DOHH2 (cell line): Measurements from ENCODE around the gene NPHP1.

Experiments used
- EZH2phosphoT487 ChIP-seq: fragments of 200-600 bp; sonication (generic); IDR thresholded peaks from 2 replicates; pipeline ENCODE4 v1.6.1; 2017; ENCODE audit warnings: borderline replicate concordance, mild to moderate bottlenecking, antibody characterized with exemption, low read length, moderate library complexity, mixed read lengths
- TF ChIP-seq, protein P1 (sequence below): fragments of 200-600 bp; sonication (generic); IDR thresholded peaks from one replicate; pipeline ENCODE4 v1.5.1; 2014; ENCODE audit warnings: antibody characterized with exemption, mild to moderate bottlenecking, low read depth, low read length; ENCODE audit not compliant: poor library complexity, severe bottlenecking

DNA sequence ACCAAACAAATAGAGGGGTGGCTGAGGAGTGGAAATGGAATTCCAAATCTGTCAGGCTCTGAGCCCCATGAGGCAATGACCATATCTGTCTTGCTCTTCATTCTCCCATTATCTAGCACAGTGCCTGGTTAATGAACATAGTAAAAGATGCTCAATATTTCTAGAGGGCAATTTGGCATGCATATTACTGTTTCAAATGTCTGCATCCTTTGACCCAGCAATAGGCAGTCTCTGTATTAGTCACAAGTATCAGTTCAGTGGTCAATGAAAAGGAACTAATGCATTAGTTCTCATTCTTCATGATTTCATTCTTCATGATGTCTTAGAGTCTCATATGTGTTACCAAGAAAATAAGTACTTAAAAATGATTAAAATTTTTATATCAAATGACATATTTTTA is 60.8 kb downstream of the NPHP1 start:
- TF ChIP-seq, protein P1, sequence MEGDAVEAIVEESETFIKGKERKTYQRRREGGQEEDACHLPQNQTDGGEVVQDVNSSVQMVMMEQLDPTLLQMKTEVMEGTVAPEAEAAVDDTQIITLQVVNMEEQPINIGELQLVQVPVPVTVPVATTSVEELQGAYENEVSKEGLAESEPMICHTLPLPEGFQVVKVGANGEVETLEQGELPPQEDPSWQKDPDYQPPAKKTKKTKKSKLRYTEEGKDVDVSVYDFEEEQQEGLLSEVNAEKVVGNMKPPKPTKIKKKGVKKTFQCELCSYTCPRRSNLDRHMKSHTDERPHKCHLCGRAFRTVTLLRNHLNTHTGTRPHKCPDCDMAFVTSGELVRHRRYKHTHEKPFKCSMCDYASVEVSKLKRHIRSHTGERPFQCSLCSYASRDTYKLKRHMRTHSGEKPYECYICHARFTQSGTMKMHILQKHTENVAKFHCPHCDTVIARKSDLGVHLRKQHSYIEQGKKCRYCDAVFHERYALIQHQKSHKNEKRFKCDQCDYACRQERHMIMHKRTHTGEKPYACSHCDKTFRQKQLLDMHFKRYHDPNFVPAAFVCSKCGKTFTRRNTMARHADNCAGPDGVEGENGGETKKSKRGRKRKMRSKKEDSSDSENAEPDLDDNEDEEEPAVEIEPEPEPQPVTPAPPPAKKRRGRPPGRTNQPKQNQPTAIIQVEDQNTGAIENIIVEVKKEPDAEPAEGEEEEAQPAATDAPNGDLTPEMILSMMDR = no peak
- TF ChIP-seq EZH2phosphoT487 = no peak
